Astrocyte (in vitro differentiated cells and primary cell): ENCODE measurements around the gene ARPC2. TPM values are rescaled to one million over a fixed set of nuclear protein-coding genes. Genes with fewer than 3 reads are reported as not detected.

Experiments
- DNase-seq: peaks from one replicate; pipeline ENCODE4 v3.0.0-alpha.2; 2010; ENCODE audit warnings: low read depth
- FAIRE-seq: peaks from 2 replicates; lab custom pipeline; 2011; peaks lifted over from hg19 to GRCh38; lab: Jason Lieb, UNC
- H2AFZ ChIP-seq: 2 replicates; pipeline ENCODE4 v1.6.0; 2012; ENCODE audit warnings: low read depth, low read length, inconsistent platforms
- H3K27ac ChIP-seq: 2 replicates; pipeline ENCODE4 v1.5.1; 2011; ENCODE audit warnings: low read depth, low read length, inconsistent platforms
- H3K27me3 ChIP-seq: 2 replicates; pipeline ENCODE4 v1.6.0; 2011; ENCODE audit warnings: low read length, inconsistent platforms; ENCODE audit not compliant: insufficient read depth
- H3K36me3 ChIP-seq: 2 replicates; pipeline ENCODE4 v1.5.1; 2011; ENCODE audit warnings: low read length, inconsistent platforms; ENCODE audit not compliant: insufficient read depth
- H3K4me1 ChIP-seq: 2 replicates; pipeline ENCODE4 v1.5.1; 2011; ENCODE audit warnings: low read length, inconsistent platforms; ENCODE audit not compliant: insufficient read depth
- H3K4me2 ChIP-seq: 2 replicates; pipeline ENCODE4 v1.6.0; 2012; ENCODE audit warnings: low read length, inconsistent platforms
- H3K4me3 ChIP-seq: 2 replicates; pipeline ENCODE4 v1.5.1; 2011; ENCODE audit warnings: low read depth, mild to moderate bottlenecking, low read length, inconsistent platforms; ENCODE audit not compliant: insufficient read depth
- H3K79me2 ChIP-seq: 2 replicates; pipeline ENCODE4 v1.6.0; 2012; ENCODE audit warnings: mild to moderate bottlenecking, low read length, inconsistent platforms; ENCODE audit not compliant: insufficient read depth
- H3K9ac ChIP-seq: 2 replicates; pipeline ENCODE4 v1.6.0; 2012; ENCODE audit warnings: mild to moderate bottlenecking, low read length, inconsistent platforms
- H3K9me3 ChIP-seq: 2 replicates; pipeline ENCODE4 v1.5.1; 2012; ENCODE audit warnings: low read depth, mild to moderate bottlenecking, low read length, inconsistent platforms; ENCODE audit not compliant: insufficient read depth
- H4K20me1 ChIP-seq: 2 replicates; pipeline ENCODE4 v1.6.0; 2012; ENCODE audit warnings: low read length, inconsistent platforms; ENCODE audit not compliant: insufficient read depth
- H3K27ac Mint-ChIP-seq: one replicate; pipeline ENCODE4 v1.8.0; 2021; ENCODE audit warnings: mild to moderate bottlenecking, mixed read lengths; ENCODE audit not compliant: unreplicated experiment
- H3K27me3 Mint-ChIP-seq: one replicate; pipeline ENCODE4 v1.8.0; 2021; ENCODE audit warnings: low read depth, mixed read lengths; ENCODE audit not compliant: unreplicated experiment
- H3K36me3 Mint-ChIP-seq: one replicate; pipeline ENCODE4 v1.8.0; 2021; ENCODE audit warnings: low read depth, mixed read lengths; ENCODE audit not compliant: unreplicated experiment
- H3K4me1 Mint-ChIP-seq: one replicate; pipeline ENCODE4 v1.8.0; 2021; ENCODE audit warnings: low read depth, mixed read lengths; ENCODE audit not compliant: unreplicated experiment
- H3K4me3 Mint-ChIP-seq: one replicate; pipeline ENCODE4 v1.8.0; 2021; ENCODE audit warnings: mild to moderate bottlenecking, moderate library complexity, mixed read lengths; ENCODE audit not compliant: unreplicated experiment
- H3K9me3 Mint-ChIP-seq: one replicate; pipeline ENCODE4 v1.8.0; 2021; ENCODE audit warnings: mild to moderate bottlenecking, mixed read lengths; ENCODE audit not compliant: unreplicated experiment
- CTCF ChIP-seq: IDR thresholded peaks from 2 replicates; pipeline ENCODE4 v1.5.1; 2011; ENCODE audit warnings: low read depth, mild to moderate bottlenecking, inconsistent platforms, low read length, moderate library complexity; ENCODE audit not compliant: insufficient read depth
- EZH2 ChIP-seq: IDR thresholded peaks from 2 replicates; pipeline ENCODE4 v1.6.1; 2012; ENCODE audit warnings: mild to moderate bottlenecking, low read length, inconsistent platforms; ENCODE audit not compliant: insufficient read depth
- total RNA-seq: library from RNA; stranded (reverse); gene quantifications from 2 replicates; pipeline ENCODE4 v1.2.1, GENCODE V29; 2021

Gene ARPC2
- total RNA-seq, 1 donor from 2014 or later = 535 TPM

- H3K4me2 ChIP-seq = peak overlapping the region; percentile 48
- H3K9ac ChIP-seq = peak overlapping the region; percentile 28
Measured at GRCh38 chr2:218284106-218284811, 67.3 kb downstream of the ARPC2 start.

GRCh38 chr2:218285604-218286003, 68.6 kb downstream of the ARPC2 start:
- H4K20me1 ChIP-seq = peaks cover 26% of the 10 kb centered on the region
- Mint-ChIP-seq H3K9me3 (no peaks in the 10 kb centered on the region), H3K36me3 (no peaks in the 10 kb centered on the region), H3K27ac (no peak overlapping the region), H3K4me1 (peaks cover 50% of the 10 kb centered on the region), H3K27me3 (no peaks in the 10 kb centered on the region), H3K4me3 (no peak overlapping the region)
- FAIRE-seq (no peak), DNase-seq (peak; percentile 53)
- peaks cover 4% of the 10 kb centered on the region for H3K36me3 ChIP-seq
- peaks cover 74% of the 10 kb centered on the region for H3K79me2 ChIP-seq
- peak overlapping the region; percentile 100 for H3K27ac ChIP-seq
- peak overlapping the region; percentile 81 for H3K4me2 ChIP-seq
- TF ChIP-seq EZH2 (no peak), CTCF (no peak)
- H2AFZ ChIP-seq = no peak overlapping the region
- H3K4me1 ChIP-seq = peaks cover 68% of the 10 kb centered on the region
- H3K27me3 ChIP-seq = no peaks in the 10 kb centered on the region
- H3K4me3 ChIP-seq = no peak overlapping the region
- H3K9me3 ChIP-seq = no peaks in the 10 kb centered on the region
- H3K9ac ChIP-seq = peak overlapping the region; percentile 90

More at GRCh38 chr2:218284106-218284811, 67.3 kb downstream of the ARPC2 start:
- no peaks in the 10 kb centered on the region for H3K9me3 ChIP-seq
- H3K36me3 ChIP-seq = peaks cover 8% of the 10 kb centered on the region
- no peak overlapping the region for H3K4me3 ChIP-seq
- H3K36me3 Mint-ChIP-seq = peaks cover 5% of the 10 kb centered on the region
- peak overlapping the region; percentile 40 for H3K4me3 Mint-ChIP-seq
- H3K79me2 ChIP-seq = peaks cover 62% of the 10 kb centered on the region
- peaks cover 57% of the 10 kb centered on the region for H3K4me1 ChIP-seq
- DNase-seq (peak; percentile 76), FAIRE-seq (no peak)
- H2AFZ ChIP-seq = no peak overlapping the region
- no peaks in the 10 kb centered on the region for H3K9me3 Mint-ChIP-seq
- no peaks in the 10 kb centered on the region for H3K27me3 ChIP-seq
- peaks cover 41% of the 10 kb centered on the region for H3K4me1 Mint-ChIP-seq
- H3K27ac Mint-ChIP-seq = peak overlapping the region; percentile 34
- TF ChIP-seq CTCF = no peak
- TF ChIP-seq EZH2 = no peak
- peak overlapping the region; percentile 10 for H3K27ac ChIP-seq
- peaks cover 23% of the 10 kb centered on the region for H4K20me1 ChIP-seq
- no peaks in the 10 kb centered on the region for H3K27me3 Mint-ChIP-seq
